Activated naive CD4-positive, alpha-beta T cell treated with anti-CD3 and anti-CD28 coated beads, Interleukin-2, amount 50 U/mL, for 16 hours (primary cell): ENCODE results near the gene PLA2G5.
"Not testable (repeated sequence)": the region's sequence is repeated elsewhere in the genome, so short reads cannot be mapped to it uniquely, and the experiment has no call there.

Experiments used
- DNase-seq: peaks from one replicate; pipeline ENCODE4 v3.0.0-alpha.2; 2020

Gene PLA2G5

GRCh38 chr1:20123722-20124455 is 53.9 kb downstream of the PLA2G5 start:
- DNase-seq: no peak

- DNase-seq: no peak
Measured at GRCh38 chr1:20124456-20125057, 54.6 kb downstream of the PLA2G5 start.

GRCh38 chr1:20125100-20125499 is 55.1 kb downstream of the PLA2G5 start:
- no peak for DNase-seq

GRCh38 chr1:20126041-20126805 is 56.2 kb downstream of the PLA2G5 start:
- DNase-seq: no peak

- DNase-seq: no peak
Measured at GRCh38 chr1:20126806-20127440, 56.9 kb downstream of the PLA2G5 start.

- DNase-seq: not testable (repeated sequence)
Measured at GRCh38 chr1:20130518-20130917, 60.5 kb downstream of the PLA2G5 start.

- DNase-seq: no peak
Measured at GRCh38 chr1:20134995-20135394, 65.0 kb downstream of the PLA2G5 start.

- DNase-seq: no peak
Measured at GRCh38 chr1:20136249-20136648, 66.3 kb downstream of the PLA2G5 start.

GRCh38 chr1:20137055-20137454 is 67.1 kb downstream of the PLA2G5 start:
- no peak for DNase-seq

GRCh38 chr1:20137604-20138003 is 67.6 kb downstream of the PLA2G5 start:
- no peak for DNase-seq

GRCh38 chr1:20138346-20138745 is 68.4 kb downstream of the PLA2G5 start:
- DNase-seq: no peak

- no peak for DNase-seq
Measured at GRCh38 chr1:20138961-20139550, 69.1 kb downstream of the PLA2G5 start, which contains the start of gene PLA2G2F. TSS of gene PLA2G2F (plus strand) at chr1:20139323. CDS start at chr1:20139428, 105 bp downstream.

GRCh38 chr1:20139776-20140612 is 70.0 kb downstream of the PLA2G5 start:
- DNase-seq: no peak

GRCh38 chr1:20141001-20141400 is 71.0 kb downstream of the PLA2G5 start:
- DNase-seq: no peak

GRCh38 chr1:20141466-20141865 is 71.5 kb downstream of the PLA2G5 start:
- no peak for DNase-seq
